GM12878 (cell line): Measurements from ENCODE around the gene LRRC4. TPM values are rescaled to one million over a fixed set of nuclear protein-coding genes. Genes with fewer than 3 reads are reported as not detected.

ENCODE experiments used
- ATAC-seq: fragments of 200-7000 bp; cut with Tn5 transposase; 3 replicates; pipeline ENCODE4 v1.9.1; 2020; ENCODE audit warnings: mild to moderate bottlenecking, moderate library complexity
- BruUV-seq: library from RNA; stranded (reverse); fragments of 400-500 nt; replicated peaks from 2 replicates; lab custom pipeline; 2021; lab: Mats Ljungman, UMichigan
- CTCF ChIA-PET: fragments of 300-600 bp; sonication (Branson Sonifier 250); formaldehyde crosslinking; extraction: SDS; loops from one replicate; lab custom pipeline; 2021; ENCODE audit warnings: inconsistent platforms; lab: Yijun Ruan, JAX
- POLR2A ChIA-PET: fragments of 350-600 bp; formaldehyde crosslinking; extraction: SDS; loops from one replicate; lab custom pipeline; 2021; ENCODE audit warnings: inconsistent platforms; lab: Charles Lee
- RAD21 ChIA-PET: fragments of 300-600 bp; sonication (Branson Sonifier 250); formaldehyde crosslinking; loops from one replicate; lab custom pipeline; 2023; ENCODE audit warnings: antibody characterized with exemption; ENCODE audit not compliant: unreplicated experiment; lab: Charles Lee
- SMC1A ChIA-PET: fragments of 300-600 bp; sonication (Branson Sonifier 250); formaldehyde crosslinking; loops from one replicate; lab custom pipeline; 2023; ENCODE audit not compliant: unreplicated experiment, uncharacterized antibody; lab: Charles Lee
- DNase-seq: peaks from one replicate; pipeline ENCODE4 v3.0.0-alpha.2; 2011; ENCODE audit warnings: low read depth, low spot score
- FAIRE-seq: peaks from 3 replicates; lab custom pipeline; 2011; peaks lifted over from hg19 to GRCh38; lab: Jason Lieb, UNC
- H2AFZ ChIP-seq: 2 replicates; pipeline ENCODE4 v1.6.0; 2011; ENCODE audit warnings: low read depth, low read length, control low read depth; ENCODE audit not compliant: control insufficient read depth
- H3K27ac ChIP-seq: 2 replicates; pipeline ENCODE4 v1.5.1; 2011; ENCODE audit warnings: control low read depth; ENCODE audit not compliant: control insufficient read depth, insufficient read depth
- H3K27me3 ChIP-seq, 2 experiments: replicated peaks in 1 of 2; 2 replicates each; pipeline versions ENCODE4 v1.6.0 to v1.6.1; 2011; ENCODE audit warnings: low read length in 1 of 2; ENCODE audit not compliant: control insufficient read depth in 2 of 2, insufficient read depth in 2 of 2
- H3K36me3 ChIP-seq, 2 experiments: 2 replicates each; pipeline ENCODE4 v1.5.1; 2011; ENCODE audit warnings: low read length in 1 of 2; ENCODE audit not compliant: control insufficient read depth in 2 of 2, insufficient read depth in 2 of 2
- H3K4me1 ChIP-seq: 2 replicates; pipeline ENCODE4 v1.6.1; 2011; ENCODE audit warnings: mild to moderate bottlenecking, low read length, moderate library complexity, mixed read lengths; ENCODE audit not compliant: control insufficient read depth, insufficient read depth
- H3K4me2 ChIP-seq: 2 replicates; pipeline ENCODE4 v1.6.0; 2011; ENCODE audit warnings: control low read depth; ENCODE audit not compliant: control insufficient read depth, insufficient read depth
- H3K4me3 ChIP-seq: fragments of 200-600 bp; sonication (generic); 2 replicates; pipeline ENCODE4 v1.5.1; 2016
- H3K79me2 ChIP-seq: 2 replicates; pipeline ENCODE4 v1.6.0; 2011; ENCODE audit warnings: low read length; ENCODE audit not compliant: control insufficient read depth, insufficient read depth
- H3K9ac ChIP-seq: 2 replicates; pipeline ENCODE4 v1.8.0; 2011; ENCODE audit warnings: low read length, control low read depth, mixed read lengths; ENCODE audit not compliant: control insufficient read depth, insufficient read depth
- H3K9me3 ChIP-seq: replicated peaks from 3 replicates; pipeline ENCODE4 v1.5.1; 2011; ENCODE audit warnings: mild to moderate bottlenecking, low read length; ENCODE audit not compliant: control insufficient read depth, insufficient read depth
- H4K20me1 ChIP-seq: 2 replicates; pipeline ENCODE4 v1.6.0; 2011; ENCODE audit not compliant: control insufficient read depth, insufficient read depth
- ATF7 ChIP-seq: fragments of 450-650 bp; IDR thresholded peaks from 2 replicates; pipeline ENCODE4 v1.6.1; 2016; ENCODE audit warnings: low read depth, mild to moderate bottlenecking
- CBX3 ChIP-seq: fragments of 200-600 bp; sonication (generic); IDR thresholded peaks from 2 replicates; pipeline ENCODE4 v1.6.1; 2016; ENCODE audit warnings: low read depth, borderline replicate concordance
- CHD2 ChIP-seq: IDR thresholded peaks from 2 replicates; pipeline ENCODE4 v1.6.1; 2011; ENCODE audit warnings: low read depth, low read length, improper control_type of control experiment, borderline replicate concordance
- CREM ChIP-seq: IDR thresholded peaks from 2 replicates; pipeline ENCODE4 v1.6.1; 2014; ENCODE audit warnings: antibody characterized with exemption, low read depth
- EGR1 ChIP-seq, 2 experiments: IDR thresholded peaks; 1 replicate in 1 of 2; 2 replicates in 1 of 2; pipeline ENCODE4 v1.6.1; 2011 to 2012; ENCODE audit warnings: low read depth in 2 of 2, low read length in 2 of 2, borderline replicate concordance in 1 of 2, mild to moderate bottlenecking in 1 of 2, moderate library complexity in 1 of 2
- IKZF2 ChIP-seq, 2 experiments: fragments of 450-650 bp; IDR thresholded peaks; 2 replicates each; pipeline ENCODE4 v1.6.1; 2017; ENCODE audit warnings: mild to moderate bottlenecking in 2 of 2, moderate library complexity in 2 of 2
- MXI1 ChIP-seq: fragments of 150-350 bp; IDR thresholded peaks from 2 replicates; pipeline ENCODE4 v1.6.1; 2011; ENCODE audit warnings: low read depth, mild to moderate bottlenecking, inconsistent platforms, low read length, improper control_type of control experiment
- NKRF ChIP-seq: fragments of 450-650 bp; conservative IDR thresholded peaks from 2 replicates; pipeline ENCODE4 v1.6.1; 2017; ENCODE audit warnings: mild to moderate bottlenecking, moderate library complexity
- RB1 ChIP-seq: fragments of 450-650 bp; formaldehyde crosslinking; IDR thresholded peaks from 2 replicates; pipeline ENCODE4 v1.6.1; 2017; ENCODE audit warnings: mild to moderate bottlenecking, borderline replicate concordance
- RELB ChIP-seq: fragments of 450-650 bp; IDR thresholded peaks from 2 replicates; pipeline ENCODE4 v1.6.1; 2017; ENCODE audit warnings: low read depth, mild to moderate bottlenecking, moderate library complexity
- SREBF2 ChIP-seq: IDR thresholded peaks from 2 replicates; pipeline ENCODE4 v1.6.1; 2012; ENCODE audit warnings: mild to moderate bottlenecking, low read length
- SUZ12 ChIP-seq: fragments of 200-600 bp; sonication (generic); IDR thresholded peaks from one replicate; pipeline ENCODE4 v1.6.1; 2018; ENCODE audit warnings: antibody characterized with exemption, mild to moderate bottlenecking; ENCODE audit not compliant: unreplicated experiment
- ZBED1 ChIP-seq: IDR thresholded peaks from 2 replicates; pipeline ENCODE4 v1.6.1; 2016; ENCODE audit warnings: borderline replicate concordance
- WGBS: methylation state at CpG from one replicate; pipeline ENCODE4 v1.1.6; 2016; ENCODE audit warnings: low lambda C conversion rate; ENCODE audit not compliant: insufficient replicate concordance, insufficient coverage; ENCODE audit errors: missing lambda C conversion rate; 5-methylcytosine and 5-hydroxymethylcytosine counted together
- in situ Hi-C: fragments of 300-500 bp; cut with MboI; formaldehyde crosslinking; loops from 9 replicates; pipeline ENCODE4 v1.14.3; 2018; ENCODE audit warnings: mixed read lengths
- intact Hi-C: fragments of 100-400 bp; cut with micrococcal nuclease; formaldehyde crosslinking; loops from one replicate; pipeline ENCODE4 v1.14.2; 2022; ENCODE audit not compliant: unreplicated experiment
- polyA plus RNA-seq, 11 experiments: library from polyadenylated mRNA; depleted of rRNA in 4 of 11; unstranded in 6 of 11; stranded (reverse) in 5 of 11; fragments of >200 nt; fragmentation: Nextera tagmentation in 4 of 11; fragmentation: Illumina TruSeq in 1 of 11; extraction: Ambion mirVana in 4 of 11; extraction: Trizol in 1 of 11; gene quantifications; 1 replicate in 1 of 11; 2 replicates in 10 of 11; pipeline versions ENCODE4 v1.2.1 to v1.2.3, GENCODE V29; 2011 to 2016; ENCODE audit warnings: inconsistent platforms in 2 of 11, missing spikeins in 2 of 11, low read depth in 1 of 11
- total RNA-seq, 4 experiments: library from RNA; depleted of rRNA in 3 of 4; stranded (reverse); fragments of >200 nt in 3 of 4; fragmentation: Illumina TruSeq in 1 of 4; extraction: Trizol in 1 of 4; gene quantifications; 2 replicates each; pipeline versions ENCODE4 v1.2.1 to v1.2.3, GENCODE V29; 2013 to 2021

The LRRC4 gene
- total and polyA plus RNA-seq, 10 of the 15 experiments (the other 5 are each of a cell fraction or from before 2014, with no cell fraction given) = 0.06 to 0.85 (median 0.12) TPM; not detected in 4

GRCh38 chr7:128041203-128041602 is 10.0 kb upstream of the LRRC4 start:
- Histone ChIP-seq H3K4me1 (peaks cover 33% of the 10 kb centered on the region), H3K9me3 (no peaks in the 10 kb centered on the region), H3K27ac (no peak overlapping the region), H3K79me2 (peaks cover 1% of the 10 kb centered on the region; the same call in 1 of the 2 replicates), H3K36me3 (peaks cover 6 to 7% of the 10 kb centered on the region in 2 experiments; a peak in 3 of 4 replicates), H3K27me3 (no peaks in the 10 kb centered on the region), H4K20me1 (peaks cover 21% of the 10 kb centered on the region), H2AFZ (no peak overlapping the region), H3K9ac (no peak overlapping the region), H3K4me3 (no peak overlapping the region), H3K4me2 (no peak overlapping the region)
- RAD21 ChIA-PET = no interaction called here
- FAIRE-seq = no peak
- DNase-seq = no peak
- in situ Hi-C loops (no loop called here), intact Hi-C loops (no loop called here)
- no peak for TF ChIP-seq EGR1 (IDR thresholded peaks at IDR 0.05; ENCODE audit: borderline replicate concordance in 1 of 2, low read depth in 2 of 2, low read length in 2 of 2)
- SMC1A ChIA-PET = no interaction called here
- CTCF ChIA-PET = no interaction called here
- no TSS peak for BruUV-seq
- WGBS = 78% methylated on average over 7 of the region's 7 CpGs
- ATAC-seq = no peak
- POLR2A ChIA-PET = no interaction called here

- Histone ChIP-seq H3K9ac (no peak overlapping the region), H3K27me3 (no peaks in the 10 kb centered on the region), H3K36me3 (peaks cover 4 to 6% of the 10 kb centered on the region in 2 experiments; a peak in 3 of 4 replicates), H3K4me2 (no peak overlapping the region), H2AFZ (no peak overlapping the region)
- WGBS = 96% methylated on average over 3 of the region's 3 CpGs
- CTCF ChIA-PET = interaction anchor here (1.3 kb wide), 1 partner anchor 8 kb away, joined by 3 read pairs; no protein-coding TSS in a partner anchor
- no peak for TF ChIP-seq CHD2
- no peak for TF ChIP-seq SREBF2
- no peak for TF ChIP-seq CREM
- no peak for TF ChIP-seq RELB
- TF ChIP-seq RB1 = no peak
- TF ChIP-seq ATF7 = no peak
- no peak for TF ChIP-seq NKRF
- TF ChIP-seq ZBED1 = no peak
- no peak for TF ChIP-seq SUZ12
- TF ChIP-seq CBX3 = no peak
- TF ChIP-seq MXI1 = no peak
- no peak for TF ChIP-seq IKZF2 (IDR thresholded peaks at IDR 0.05)
- TF ChIP-seq, all 136 proteins: peak for 0
- no peak overlapping the region for H3K4me3 ChIP-seq
- BruUV-seq = no TSS peak
- intact Hi-C loops (no loop called here), in situ Hi-C loops (no loop called here)
- H3K79me2 ChIP-seq = peaks cover 1% of the 10 kb centered on the region; the same call in 1 of the 2 replicates
- ATAC-seq = no peak
- H4K20me1 ChIP-seq = peaks cover 22% of the 10 kb centered on the region
- POLR2A ChIA-PET = no interaction called here
- SMC1A ChIA-PET = no interaction called here
- no peak for DNase-seq
- no peaks in the 10 kb centered on the region for H3K9me3 ChIP-seq
- H3K4me1 ChIP-seq = peaks cover 43% of the 10 kb centered on the region
- FAIRE-seq = no peak
- H3K27ac ChIP-seq = no peak overlapping the region
- RAD21 ChIA-PET = no interaction called here
Measured at GRCh38 chr7:128040205-128040604, 9.0 kb upstream of the LRRC4 start.
